HepG2 (cell line): ENCODE data around the gene ASTN2. TPM values are rescaled to one million over a fixed set of nuclear protein-coding genes. Genes with fewer than 3 reads are reported as not detected.

Experiments used
- ATM ChIP-seq: fragments of 450-650 bp; IDR thresholded peaks from 2 replicates; pipeline ENCODE4 v1.7.1; 2017; ENCODE audit warnings: mild to moderate bottlenecking, borderline replicate concordance
- NFRKB ChIP-seq: fragments of 450-650 bp; IDR thresholded peaks from 2 replicates; pipeline ENCODE4 v1.6.1; 2017
- SOX13 ChIP-seq, 3 experiments: fragments of 450-650 bp in 1 of 3; sonication (generic) in 1 of 3; formaldehyde crosslinking in 1 of 3; IDR thresholded peaks in 2 of 3; conservative IDR thresholded peaks in 1 of 3; 2 replicates each; pipeline versions ENCODE4 v1.5.0 to v1.6.1; 2016 to 2020; ENCODE audit warnings: antibody characterized with exemption in 1 of 3, mild to moderate bottlenecking in 1 of 3, missing compliant biosample characterization in 1 of 3, missing genetic modification reagents in 1 of 3, moderate library complexity in 1 of 3
- SP5 ChIP-seq: IDR thresholded peaks from 2 replicates; pipeline ENCODE4 v1.6.1; 2016; ENCODE audit warnings: low read depth, borderline replicate concordance
- ZBTB10 ChIP-seq: sonication (generic); formaldehyde crosslinking; IDR thresholded peaks from 2 replicates; pipeline ENCODE4 v1.4.0; 2020; ENCODE audit warnings: missing genetic modification reagents, borderline replicate concordance
- ZNF256 ChIP-seq: sonication (generic); formaldehyde crosslinking; conservative IDR thresholded peaks from 2 replicates; pipeline ENCODE4 v1.4.0; 2020; ENCODE audit warnings: missing genetic modification reagents
- ZNF318 ChIP-seq: sonication (generic); formaldehyde crosslinking; IDR thresholded peaks from 2 replicates; pipeline ENCODE4 v1.4.0; 2020; ENCODE audit warnings: mild to moderate bottlenecking, missing genetic modification reagents
- ZNF563 ChIP-seq: sonication (generic); formaldehyde crosslinking; IDR thresholded peaks from 2 replicates; pipeline ENCODE4 v1.8.0; 2022; ENCODE audit warnings: mild to moderate bottlenecking, moderate library complexity, missing genetic modification reagents
- ZNF646 ChIP-seq: sonication (generic); formaldehyde crosslinking; IDR thresholded peaks from 2 replicates; pipeline ENCODE4 v1.9.0; 2021; ENCODE audit warnings: mild to moderate bottlenecking, missing genetic modification reagents
- polyA plus RNA-seq, 8 experiments: library from polyadenylated mRNA; depleted of rRNA in 3 of 8; stranded (reverse) in 7 of 8; unstranded in 1 of 8; fragments of >200 nt; fragmentation: Illumina TruSeq in 4 of 8; extraction: Trizol in 4 of 8; gene quantifications; 2 replicates each; pipeline versions ENCODE4 v1.2.1 to v1.2.3, GENCODE V29; 2011 to 2016; ENCODE audit warnings: low read depth in 4 of 8, missing spikeins in 1 of 8, mixed read lengths in 1 of 8; ENCODE audit not compliant: insufficient read depth in 1 of 8
- total RNA-seq, 5 experiments: library from RNA; depleted of rRNA; stranded (reverse); fragments of >200 nt; fragmentation: Illumina TruSeq; extraction: Trizol; gene quantifications; 2 replicates each; pipeline ENCODE4 v1.2.3, GENCODE V29; 2016; ENCODE audit warnings: low read depth in 1 of 5
- TF ChIP-seq, protein P1 (sequence below): sonication (generic); formaldehyde crosslinking; IDR thresholded peaks from 2 replicates; pipeline ENCODE4 v1.4.0; 2020; ENCODE audit warnings: missing genetic modification reagents

Gene ASTN2
- total and polyA plus RNA-seq, 2 of the 13 experiments (the other 11 are each of a cell fraction or from before 2014, with no cell fraction given), result 5.2 to 13.5 TPM

DNA sequence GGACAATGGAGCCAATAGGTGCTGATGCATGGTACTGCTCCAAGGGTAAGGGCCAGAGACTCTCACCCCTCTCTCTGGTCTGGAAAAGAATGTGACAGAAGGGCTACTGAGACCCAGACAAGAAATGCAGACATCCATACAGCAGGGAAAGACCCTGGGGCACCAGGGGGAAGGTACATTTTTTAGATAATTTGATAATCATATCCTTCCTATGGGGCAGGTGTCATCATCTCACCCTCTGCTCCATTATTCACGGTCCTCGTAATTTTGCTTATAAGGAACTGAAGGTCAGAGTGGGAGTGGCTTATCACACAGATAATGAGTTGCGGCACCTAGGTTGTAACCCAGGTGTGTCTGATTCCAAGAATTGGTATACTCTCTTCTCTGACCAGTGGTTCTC, 637.7 kb downstream of the ASTN2 start (continued):
- TF ChIP-seq ZNF318 (CRISPR knock-in tag), result no peak
- TF ChIP-seq SP5 (CRISPR knock-in tag), result no peak
- no peak for TF ChIP-seq ZNF646 (CRISPR knock-in tag)
- TF ChIP-seq, protein P1, sequence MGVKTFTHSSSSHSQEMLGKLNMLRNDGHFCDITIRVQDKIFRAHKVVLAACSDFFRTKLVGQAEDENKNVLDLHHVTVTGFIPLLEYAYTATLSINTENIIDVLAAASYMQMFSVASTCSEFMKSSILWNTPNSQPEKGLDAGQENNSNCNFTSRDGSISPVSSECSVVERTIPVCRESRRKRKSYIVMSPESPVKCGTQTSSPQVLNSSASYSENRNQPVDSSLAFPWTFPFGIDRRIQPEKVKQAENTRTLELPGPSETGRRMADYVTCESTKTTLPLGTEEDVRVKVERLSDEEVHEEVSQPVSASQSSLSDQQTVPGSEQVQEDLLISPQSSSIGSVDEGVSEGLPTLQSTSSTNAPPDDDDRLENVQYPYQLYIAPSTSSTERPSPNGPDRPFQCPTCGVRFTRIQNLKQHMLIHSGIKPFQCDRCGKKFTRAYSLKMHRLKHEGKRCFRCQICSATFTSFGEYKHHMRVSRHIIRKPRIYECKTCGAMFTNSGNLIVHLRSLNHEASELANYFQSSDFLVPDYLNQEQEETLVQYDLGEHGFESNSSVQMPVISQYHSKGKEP (CRISPR knock-in tag), result no peak
- no peak for TF ChIP-seq ZNF563
- no peak for TF ChIP-seq SOX13 (IDR thresholded peaks at IDR 0.05)
- no peak for TF ChIP-seq SOX13 (CRISPR knock-in tag; conservative IDR thresholded peaks at IDR 0.05 in 1 of 2, IDR thresholded peaks at IDR 0.05 in 1 of 2)
- no peak for TF ChIP-seq NFRKB
- no peak for TF ChIP-seq ZNF256 (CRISPR knock-in tag)
- no peak for TF ChIP-seq ATM
- no peak for TF ChIP-seq ZBTB10 (CRISPR knock-in tag)
